ENCODE results near the gene NOTCH2. TPM values are rescaled to one million over a fixed set of nuclear protein-coding genes. Genes with fewer than 3 reads are reported as not detected.

The NOTCH2 gene
- total RNA-seq (2022; extraction: Qiagen RNA extraction): 30.2 to 54.0 TPM (median 48.7 TPM) in 5 replicates

DNA sequence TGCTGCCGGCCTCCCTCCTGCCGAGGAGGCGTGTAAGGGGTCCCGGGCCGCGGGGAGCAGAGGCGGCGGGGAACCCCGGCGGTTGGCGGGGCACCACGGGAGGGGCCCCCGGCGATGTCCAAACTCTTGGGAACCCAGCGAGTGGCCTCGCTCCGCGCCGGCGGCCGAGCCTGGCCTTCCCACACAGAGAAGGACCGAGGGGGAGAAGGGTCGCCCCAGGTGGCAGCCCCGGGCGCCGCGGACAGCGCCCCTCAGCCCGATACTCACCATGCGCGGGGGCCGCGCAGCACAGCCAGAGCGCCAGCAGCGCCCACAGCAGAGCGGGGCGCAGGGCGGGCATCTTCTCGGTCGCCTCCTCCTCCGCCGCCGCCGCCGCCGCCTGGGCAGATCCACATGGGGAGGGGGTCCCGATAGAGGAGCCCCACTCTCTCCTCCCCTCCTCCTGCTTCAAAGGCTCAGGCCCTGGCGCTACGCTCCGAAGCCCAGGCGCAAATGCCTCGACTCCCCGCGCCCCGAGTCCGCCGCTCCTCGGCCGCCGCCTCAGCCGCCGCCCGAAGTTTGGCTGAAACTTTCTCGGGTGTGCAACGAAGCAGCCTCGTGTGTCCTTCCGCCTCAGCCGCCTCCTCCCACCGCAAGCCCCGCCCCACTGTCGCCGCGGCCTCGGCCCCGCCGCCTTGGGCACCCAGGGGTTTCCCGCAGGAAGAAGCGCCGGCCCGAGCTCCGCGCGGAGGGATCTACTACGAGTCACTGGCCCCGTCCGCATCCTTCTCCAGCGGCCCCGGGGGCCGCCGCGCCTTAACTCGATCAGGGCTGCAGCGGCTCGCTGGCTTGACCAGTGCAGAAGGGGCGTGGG lies at the start of gene NOTCH2:
NOTCH2 (minus strand) TSS at position 596 of the 853 bp plus-strand sequence; CDS start at position 340, 256 bp downstream.

DNA sequence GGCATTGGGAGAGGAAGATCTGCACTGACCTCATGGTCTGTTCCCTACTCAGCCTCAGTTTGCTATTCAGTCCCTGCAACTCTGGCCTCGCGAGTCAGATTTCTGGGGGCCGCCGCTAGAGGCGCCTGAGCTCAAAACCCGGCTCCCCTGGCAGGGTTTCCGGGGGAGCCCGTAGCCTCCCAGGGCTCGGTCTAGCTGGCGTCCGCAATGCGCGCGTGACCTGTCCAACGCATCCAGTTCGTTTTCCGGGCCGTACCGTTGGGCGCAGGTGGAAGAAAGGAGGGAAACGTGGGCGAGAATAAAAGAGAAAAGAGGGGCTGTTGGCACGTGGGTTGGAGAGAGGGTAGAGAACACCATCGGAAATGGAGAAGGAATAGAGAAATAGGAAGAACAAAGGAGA lies 173.2 kb downstream of the NOTCH2 start, which contains the start of gene ADAM30:
ADAM30 (minus strand) TSS at position 213 of the 400 bp plus-strand sequence; CDS start at position 34, 179 bp downstream.

Other genes starting within 250 kb of the NOTCH2 start
- not detected in 5 replicates for gene ADAM30, start 173.1 kb downstream of the NOTCH2 start, total RNA-seq (2022; extraction: Qiagen RNA extraction)
- gene SEC22B, start 106.9 kb upstream of the NOTCH2 start, total RNA-seq (2022; extraction: Qiagen RNA extraction): 7.4 to 8.7 TPM (median 7.9 TPM) in 5 replicates